Left lobe of liver (tissue), 2 donors: Measurements from ENCODE around the gene TGIF1. TPM values are rescaled to one million over a fixed set of nuclear protein-coding genes. Genes with fewer than 3 reads are reported as not detected.
A peak's percentile ranks its signal among the peaks of the same experiment; 100 is the strongest.
"Not testable (repeated sequence)": the region's sequence is repeated elsewhere in the genome, so short reads cannot be mapped to it uniquely, and the experiment has no call there.

Experiments used
- ATAC-seq: fragments of 200-7000 bp; cut with Tn5 transposase; one replicate; pipeline ENCODE4 v1.9.1; 2020; ENCODE audit warnings: mild to moderate bottlenecking, moderate library complexity
- DNase-seq: peaks from one replicate; pipeline ENCODE4 v3.0.0-alpha.2; 2020; ENCODE audit warnings: low spot score
- total RNA-seq: library from RNA; stranded (reverse); gene quantifications from one replicate; pipeline ENCODE4 v1.2.1, GENCODE V29; 2021
- donor health status: DM: no; HTN: no; CAD: no; lungs with moderate emphysema.
- donor health status: DM: no; HTN: yes; CAD: no.

TGIF1 gene
- total RNA-seq = 14.1 TPM

DNA sequence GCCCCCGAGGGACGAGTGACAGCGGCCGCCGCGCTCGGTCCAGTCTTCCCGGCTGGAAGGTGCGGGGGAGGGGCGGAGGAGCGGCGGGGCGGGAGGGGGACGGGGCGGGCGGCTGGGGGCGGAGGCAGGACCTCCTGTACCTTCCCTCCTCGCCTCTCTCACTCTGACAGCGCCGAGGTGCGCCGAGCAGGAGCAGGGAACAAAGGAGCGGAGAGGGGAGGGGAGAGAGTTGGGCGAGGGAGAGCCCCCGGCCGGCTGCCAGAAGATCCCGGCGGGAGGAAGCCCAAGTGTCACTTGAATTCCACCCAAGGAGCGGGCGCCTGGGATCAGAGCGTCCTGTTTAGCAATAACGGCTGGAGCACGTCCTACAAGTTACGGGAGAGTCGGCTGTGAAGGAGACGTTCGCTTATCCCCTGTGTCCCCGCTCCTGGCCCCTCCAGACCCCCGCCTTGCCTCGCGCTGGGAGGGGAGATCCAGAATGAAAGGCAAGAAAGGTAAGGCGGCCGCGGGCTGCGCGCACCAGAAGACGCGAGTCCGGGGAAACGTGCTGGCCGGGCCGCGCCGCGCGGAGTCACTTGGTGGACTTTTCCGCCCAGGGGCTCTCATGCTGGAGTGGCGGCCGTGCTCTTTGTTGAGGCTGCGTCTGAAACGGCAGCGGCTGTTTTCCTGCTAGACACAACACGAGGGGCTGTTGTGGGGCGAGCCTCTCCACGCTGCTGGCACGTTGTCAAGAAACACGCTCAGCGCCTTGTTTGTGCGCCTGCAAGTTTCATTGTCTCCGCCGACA, at the start of gene TGIF1:
TSS of gene TGIF1 (plus strand) at position 161 of the 787 bp plus-strand sequence. CDS start at position 479, 318 bp downstream.
- ATAC-seq (peak; percentile 44), DNase-seq (peak; percentile 84)

DNA sequence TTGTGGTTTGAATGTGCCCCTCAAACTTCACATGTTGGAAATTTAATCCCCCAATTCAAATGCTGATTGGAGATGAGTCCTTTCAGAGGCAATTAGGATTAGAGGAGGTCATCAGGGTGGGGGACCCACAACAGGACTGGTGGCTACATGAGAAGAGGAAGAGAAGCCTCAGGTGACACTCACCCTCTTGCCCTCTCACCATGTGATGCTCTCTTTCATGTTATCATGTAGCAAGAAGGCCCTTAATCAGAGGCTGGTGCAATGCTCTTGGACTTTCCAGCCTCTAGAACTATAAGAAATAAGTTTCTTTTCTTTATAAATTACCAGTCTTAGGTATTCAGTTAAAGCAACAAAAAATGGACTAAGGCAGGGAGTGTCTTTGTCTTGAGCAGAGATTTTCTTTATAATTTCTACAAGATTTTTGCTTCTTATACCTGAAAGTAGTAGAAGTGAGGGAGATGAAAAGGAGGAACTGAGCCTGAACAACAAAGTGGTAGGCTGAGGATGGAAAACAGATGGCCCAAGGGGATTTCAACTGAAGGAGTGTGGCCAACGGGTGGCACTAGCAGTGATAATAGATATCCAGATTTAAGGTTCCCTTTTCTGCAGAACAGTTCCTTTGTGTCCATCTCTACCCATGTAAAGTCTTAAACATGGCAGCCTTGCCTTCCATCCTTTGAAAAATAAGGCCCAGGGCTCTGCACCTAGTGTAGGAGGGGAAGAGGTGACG, 49.2 kb upstream of the TGIF1 start:
- DNase-seq (no peak), ATAC-seq (no peak)

DNA sequence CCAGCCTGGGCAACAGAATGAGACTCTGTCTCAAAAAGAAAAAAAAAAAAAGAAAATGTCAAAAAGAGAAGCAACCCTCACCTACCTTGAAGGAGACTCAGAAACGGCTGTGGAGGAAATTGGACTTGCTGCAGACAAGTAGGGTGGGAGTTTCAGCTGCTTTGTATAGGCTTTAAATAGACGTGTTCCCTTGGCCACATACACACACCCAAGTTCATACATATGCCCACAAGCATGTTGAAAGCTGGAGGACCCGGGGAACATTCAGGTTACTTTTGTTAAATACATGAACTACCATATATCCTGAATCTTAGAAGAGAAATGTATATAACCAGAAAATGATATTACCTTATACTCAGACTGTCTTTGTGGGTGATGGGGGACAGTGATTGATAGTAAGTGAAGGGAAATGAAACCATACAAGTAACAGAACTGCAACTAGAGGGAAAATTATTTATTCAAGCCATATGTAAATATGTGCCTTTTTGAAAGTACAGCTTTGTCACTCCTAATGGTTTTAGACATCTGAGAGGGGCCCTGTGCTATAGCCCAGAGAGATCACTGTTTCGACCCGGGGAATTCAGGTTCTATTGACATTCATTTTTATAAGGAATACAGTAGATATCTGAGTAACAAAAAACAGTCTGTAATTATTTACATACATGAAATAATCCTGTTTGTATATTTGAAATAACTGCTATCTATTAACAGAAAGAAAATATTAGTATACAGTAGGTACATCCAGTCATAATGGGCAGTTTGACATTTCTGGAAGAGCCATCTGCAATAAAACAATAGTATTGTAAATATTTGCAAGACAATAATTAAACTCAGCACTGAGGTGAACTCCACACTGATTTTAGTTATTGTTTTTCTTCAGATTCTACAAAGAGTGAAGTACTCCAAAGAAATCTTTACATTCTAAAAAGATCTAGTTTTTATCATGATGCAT, 48.0 kb upstream of the TGIF1 start:
- no peak for ATAC-seq
- no peak for DNase-seq

DNA sequence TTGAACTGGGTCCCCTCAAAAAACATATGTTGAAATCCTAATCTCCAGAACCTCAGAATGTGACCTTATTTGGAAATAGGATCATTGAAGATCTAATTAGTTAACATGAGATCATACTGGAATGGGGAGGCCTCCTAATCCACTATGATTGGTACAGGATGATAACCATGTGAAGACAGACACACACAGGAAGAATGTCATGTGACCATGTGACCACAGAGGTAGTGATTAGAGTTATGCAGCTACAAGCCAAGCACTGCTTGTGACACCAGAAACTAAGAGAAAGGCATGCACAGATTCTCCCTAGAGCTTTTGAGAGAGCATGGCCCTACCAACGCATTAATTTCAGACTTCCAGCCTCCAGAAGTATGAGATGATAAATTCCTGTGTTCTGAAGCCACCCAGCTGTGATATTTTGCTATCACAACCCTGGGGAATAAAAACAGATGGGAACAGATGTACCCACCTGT, 47.0 kb upstream of the TGIF1 start:
- no peak for ATAC-seq
- DNase-seq = no peak

DNA sequence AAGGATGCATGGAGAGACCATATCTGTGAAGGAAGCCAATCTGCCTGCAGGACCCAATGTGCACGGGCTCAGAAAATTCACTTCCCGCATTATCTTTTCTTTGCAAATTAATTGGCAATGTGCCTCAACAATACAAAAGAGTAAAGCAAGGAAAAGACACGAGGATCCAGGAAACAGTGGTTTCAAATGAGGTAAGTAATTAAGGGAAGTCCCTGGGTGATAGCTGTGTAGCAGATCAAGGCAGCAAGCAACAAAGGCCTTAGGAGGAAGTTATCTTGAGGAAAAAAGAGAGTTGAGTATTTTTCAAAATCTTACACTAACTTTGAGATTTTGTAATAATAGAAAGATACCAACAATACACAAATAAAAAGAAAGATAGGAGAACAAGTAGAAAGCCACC, 44.3 kb upstream of the TGIF1 start:
- ATAC-seq = peak; percentile 26
- DNase-seq = no peak

DNA sequence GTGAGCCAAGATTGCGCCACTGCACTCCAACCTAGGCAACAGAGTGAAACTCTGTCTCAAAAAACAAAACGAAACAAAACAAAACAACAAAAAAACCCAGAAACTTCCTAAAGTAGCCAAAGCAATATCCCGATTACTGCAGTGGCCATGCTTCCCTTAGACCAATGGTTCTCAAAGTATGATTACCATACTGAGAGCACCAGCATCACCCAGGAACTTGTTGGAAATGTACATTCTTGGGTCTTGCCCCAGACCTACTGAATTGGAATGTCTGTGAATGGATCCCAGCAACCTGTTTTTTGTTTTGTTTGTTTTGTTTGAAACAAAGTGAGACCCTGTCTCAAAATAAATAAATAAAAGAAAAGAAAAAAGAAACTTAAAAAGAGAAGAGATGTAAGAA, 41.9 kb upstream of the TGIF1 start:
- no peak for DNase-seq
- no peak for ATAC-seq

DNA sequence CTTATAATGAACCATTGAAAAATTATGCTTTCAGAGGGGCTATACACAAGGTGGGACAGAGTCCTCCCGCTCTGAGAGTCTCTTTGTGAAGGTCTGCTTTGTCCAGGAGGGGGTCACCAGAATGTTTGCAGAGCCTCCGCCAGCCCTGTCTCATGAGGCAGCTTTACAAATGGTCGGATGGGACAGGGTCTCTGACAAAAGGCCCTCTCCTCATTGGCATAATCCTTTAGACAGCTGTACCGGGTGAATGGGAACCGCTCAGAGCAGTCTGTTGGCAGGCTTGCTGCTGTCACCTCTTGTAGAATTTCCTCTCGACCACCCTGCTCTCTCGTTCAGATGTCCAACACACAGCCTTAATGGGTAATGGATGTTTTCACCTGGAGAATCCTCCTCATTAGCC, 40.2 kb upstream of the TGIF1 start:
- ATAC-seq (no peak), DNase-seq (no peak)

DNA sequence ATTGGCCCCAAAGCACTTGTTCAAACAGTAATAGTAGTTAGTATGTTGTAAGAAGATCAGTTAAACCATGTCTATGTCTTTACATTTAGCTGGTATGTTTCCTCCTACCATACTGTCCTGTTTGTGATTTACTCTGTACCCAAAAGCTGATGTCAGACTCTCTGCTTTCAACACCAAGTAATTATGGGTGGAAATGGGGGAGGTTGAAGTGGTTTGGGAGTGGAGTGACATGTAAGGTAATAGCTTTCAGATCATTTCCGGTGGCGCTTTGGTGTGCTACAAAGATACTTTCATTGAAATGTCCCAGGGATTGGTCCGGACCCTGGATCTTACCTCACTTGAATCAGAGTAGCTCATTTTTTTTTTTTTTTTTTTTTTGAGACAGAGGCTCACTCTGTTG, 39.7 kb upstream of the TGIF1 start:
- ATAC-seq (no peak), DNase-seq (no peak)

DNA sequence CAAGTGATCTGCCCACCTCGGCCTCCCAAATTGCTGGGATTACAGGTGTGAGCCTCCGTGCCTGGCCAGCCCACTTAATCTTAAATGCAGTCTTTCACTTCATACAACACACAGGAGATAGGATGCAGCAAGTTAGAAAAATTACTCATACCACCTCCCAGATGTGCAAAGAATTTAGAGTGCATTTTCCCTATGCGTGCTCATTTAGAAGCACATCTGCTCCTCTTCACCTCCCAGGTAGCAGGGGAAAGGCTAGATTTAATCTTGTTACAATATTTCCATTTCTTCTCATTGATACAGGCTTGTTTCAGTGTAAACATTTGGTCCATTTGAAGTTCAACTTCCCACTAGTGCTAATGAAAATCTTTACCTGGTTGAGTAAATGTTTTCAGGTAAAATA, 39.1 kb upstream of the TGIF1 start:
- DNase-seq, ATAC-seq: not testable (repeated sequence)

DNA sequence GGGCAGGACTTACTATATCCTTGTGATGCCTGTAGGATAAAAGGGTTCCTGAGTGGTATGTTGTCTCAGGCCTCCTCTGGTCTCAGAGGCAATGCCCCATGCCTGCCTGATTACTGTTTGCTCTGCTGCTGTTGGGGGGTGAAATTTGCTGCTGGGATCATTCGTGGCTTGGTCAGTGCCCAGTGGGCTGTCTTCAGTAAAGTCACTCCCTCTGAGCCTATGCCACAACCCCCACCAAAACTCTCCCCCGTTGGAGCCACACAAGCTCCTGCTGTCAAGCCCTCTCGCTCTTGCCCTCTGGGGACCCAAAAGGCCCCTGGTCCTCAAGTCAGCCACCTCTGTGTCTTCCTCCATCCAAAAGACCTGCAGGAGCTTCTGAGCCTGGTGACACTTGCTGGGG, 38.6 kb upstream of the TGIF1 start:
- no peak for DNase-seq
- ATAC-seq = no peak

DNA sequence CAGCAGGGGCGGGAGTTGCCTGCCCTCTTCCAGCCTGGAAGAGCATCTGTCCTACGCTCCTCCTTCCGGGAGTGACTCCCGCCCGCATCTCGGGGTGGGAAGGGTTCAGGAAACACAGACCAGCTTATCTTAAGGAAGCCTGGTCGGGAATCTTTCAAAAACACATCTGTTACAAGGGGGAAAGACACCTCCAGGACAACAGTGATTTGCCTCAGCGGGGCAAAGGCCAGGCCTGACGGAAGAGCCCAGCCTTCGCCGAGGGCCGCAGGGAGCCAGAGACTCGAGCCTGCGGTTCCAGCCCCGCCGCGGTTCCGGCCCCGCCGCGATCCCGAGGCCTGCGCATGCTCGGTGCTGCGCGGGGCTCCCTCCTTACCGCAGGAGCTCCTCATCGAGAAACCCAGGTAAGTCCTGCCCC, 38.1 kb upstream of the TGIF1 start:
- DNase-seq = no peak

DNA sequence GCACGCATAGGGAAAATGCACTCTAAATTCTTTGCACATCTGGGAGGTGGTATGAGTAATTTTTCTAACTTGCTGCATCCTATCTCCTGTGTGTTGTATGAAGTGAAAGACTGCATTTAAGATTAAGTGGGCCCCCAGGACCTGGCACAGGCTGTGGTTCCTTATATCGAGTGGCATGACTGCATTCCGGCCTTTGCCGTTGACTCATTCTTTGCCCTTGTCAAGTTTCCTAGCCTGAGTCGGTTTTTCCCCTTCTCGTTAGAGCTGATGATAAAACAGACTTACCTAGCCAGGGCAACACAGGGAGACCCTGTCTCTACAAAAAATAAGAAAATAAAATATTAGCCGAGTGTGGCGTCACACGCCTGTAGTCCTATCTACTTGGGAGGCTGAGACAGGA, 37.4 kb upstream of the TGIF1 start:
- not testable (repeated sequence) for ATAC-seq

More for the DNA sequence above, 38.1 kb upstream of the TGIF1 start:
- ATAC-seq = peak; percentile 71

DNA sequence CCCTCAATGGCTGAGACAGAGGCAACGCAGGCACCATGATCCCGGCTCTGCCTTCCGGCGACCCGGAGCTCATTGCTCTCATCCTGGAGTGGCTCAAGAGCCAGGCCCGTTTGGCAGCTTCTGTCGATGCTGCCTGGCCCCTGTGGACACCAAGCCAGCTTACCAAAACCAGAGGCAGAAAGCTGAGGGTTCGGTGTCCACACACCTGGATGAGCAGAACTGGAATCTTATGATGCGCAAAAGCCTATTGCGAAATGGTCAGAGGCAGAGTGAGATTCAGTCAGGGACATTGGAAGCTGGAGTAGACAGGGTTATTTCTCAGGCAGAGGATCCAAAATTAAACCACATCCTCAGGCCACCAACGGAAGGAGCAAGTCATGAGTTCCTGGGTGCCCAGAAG, 34.9 kb upstream of the TGIF1 start:
- DNase-seq = no peak
- no peak for ATAC-seq

More for the DNA sequence above, 37.4 kb upstream of the TGIF1 start:
- not testable (repeated sequence) for DNase-seq

DNA sequence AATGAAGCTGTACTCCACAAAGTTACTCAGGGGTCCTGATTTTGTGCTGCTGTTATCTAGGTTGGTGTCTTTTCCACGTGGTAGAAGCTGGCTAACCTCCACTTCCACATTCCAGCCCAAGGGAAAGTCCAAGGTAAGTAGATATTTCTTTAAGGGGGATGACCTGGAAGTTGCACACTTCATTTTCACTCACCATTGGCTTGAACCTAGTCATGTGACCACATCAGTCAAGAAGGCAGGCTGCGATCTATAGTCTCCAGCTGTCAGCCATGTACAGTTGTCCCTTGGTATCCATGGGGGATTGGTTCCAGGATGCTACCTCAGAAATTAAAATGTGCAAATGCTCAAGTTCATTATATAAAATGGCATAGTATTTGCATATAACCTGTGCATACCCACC, 31.9 kb upstream of the TGIF1 start:
- ATAC-seq (no peak), DNase-seq (no peak)

DNA sequence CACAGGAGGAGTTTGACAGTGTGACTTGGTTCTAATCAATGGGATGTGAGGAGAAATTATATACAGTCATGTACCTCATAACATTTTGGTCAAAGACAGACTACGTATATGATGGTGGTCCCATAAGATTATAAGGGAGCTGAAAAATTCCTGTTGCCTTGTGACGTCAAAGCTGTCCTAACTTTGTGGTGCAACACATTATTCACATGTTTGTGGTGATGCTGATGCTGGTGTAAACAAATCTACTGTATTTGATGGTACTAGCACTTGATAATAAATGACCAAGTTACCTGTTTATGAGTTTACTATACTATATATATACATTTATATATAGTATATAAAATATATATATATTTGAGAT, 29.1 kb upstream of the TGIF1 start:
- ATAC-seq = no peak
- no peak for DNase-seq

DNA sequence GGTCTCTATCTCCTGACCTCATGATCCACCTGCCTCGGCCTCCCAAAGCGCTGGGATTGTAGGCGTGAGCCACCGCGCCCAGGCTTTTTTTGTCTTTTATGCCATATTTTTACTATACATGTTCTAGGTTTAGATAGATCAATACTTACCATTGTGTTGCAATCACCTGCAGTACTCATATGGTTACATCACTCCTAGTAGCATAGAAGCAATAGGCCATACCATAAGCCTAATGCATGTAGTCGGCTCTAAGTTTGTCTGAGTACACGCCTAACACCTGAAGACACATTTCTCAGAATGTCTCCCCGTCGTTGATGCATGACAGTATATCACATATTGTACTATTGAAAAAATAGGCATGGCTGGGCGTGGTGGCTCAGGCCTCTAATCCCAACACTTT, 27.1 kb upstream of the TGIF1 start:
- no peak for ATAC-seq
- DNase-seq = no peak

DNA sequence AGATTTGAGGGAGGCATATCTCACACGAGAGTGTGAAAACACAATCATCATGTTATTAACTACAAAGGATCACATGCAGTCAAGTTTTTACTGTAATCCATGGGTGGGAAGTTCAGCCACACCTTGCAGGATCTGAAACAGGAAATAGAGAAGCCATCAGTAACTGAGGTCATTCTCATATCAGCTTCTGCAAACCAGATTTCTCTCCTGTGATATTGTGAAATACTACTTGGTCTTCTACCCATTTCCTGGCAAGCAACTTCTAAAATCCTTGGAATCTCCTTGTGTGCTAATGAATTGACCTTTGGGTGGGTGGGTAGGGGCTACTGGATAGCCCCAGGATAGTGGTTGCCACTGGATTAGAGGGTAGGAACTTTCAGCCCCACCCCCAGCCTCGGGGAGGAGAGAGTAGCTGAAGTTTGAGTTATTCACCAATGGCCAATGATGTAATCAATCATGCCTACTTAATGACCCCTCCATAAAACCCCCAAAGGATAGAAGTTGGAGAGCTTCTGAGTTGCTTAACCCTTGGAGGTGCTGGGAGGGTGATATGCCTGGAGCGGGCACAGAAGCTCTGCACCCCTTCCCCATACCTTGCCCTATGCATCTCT, 25.6 kb upstream of the TGIF1 start:
- ATAC-seq (no peak), DNase-seq (no peak)

DNA sequence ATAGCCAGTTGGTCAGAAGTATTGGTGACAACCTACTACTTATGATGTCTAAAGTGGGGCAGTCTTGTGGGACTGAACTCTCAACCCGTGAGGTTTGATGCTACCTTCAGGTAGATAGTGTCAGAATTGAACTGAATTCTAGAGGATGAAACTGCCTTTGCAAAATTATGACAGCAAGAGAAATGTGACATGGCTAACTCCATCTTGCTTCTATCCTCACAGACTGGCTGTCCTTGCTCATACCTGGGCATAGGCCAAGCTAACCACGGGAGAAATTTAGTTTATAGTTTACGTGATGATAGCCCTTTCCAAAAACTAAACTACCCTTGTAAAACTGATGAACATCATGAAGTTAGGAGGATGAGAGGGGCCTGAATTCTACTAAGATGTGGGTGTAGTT, 24.9 kb upstream of the TGIF1 start:
- DNase-seq = no peak
- ATAC-seq = no peak

DNA sequence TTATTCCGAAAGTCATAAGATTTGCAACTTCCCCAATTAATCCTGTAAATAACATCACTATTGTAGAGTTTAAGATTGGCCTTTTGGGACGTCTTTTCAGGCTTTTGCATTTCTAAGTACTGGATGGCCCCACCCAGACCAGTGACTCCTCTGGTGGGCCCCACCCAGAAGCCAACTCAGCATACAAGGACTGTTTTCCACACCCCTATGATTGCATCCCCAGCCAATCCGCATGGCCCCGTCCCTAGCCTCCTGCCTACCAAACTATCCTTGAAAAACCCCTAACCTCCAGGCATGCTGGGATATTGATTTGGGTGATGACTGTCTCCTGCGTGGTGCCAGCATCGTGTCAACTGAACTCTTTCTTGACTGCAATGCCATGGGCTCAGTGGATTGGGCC, 24.5 kb upstream of the TGIF1 start:
- DNase-seq = no peak
- ATAC-seq = no peak

DNA sequence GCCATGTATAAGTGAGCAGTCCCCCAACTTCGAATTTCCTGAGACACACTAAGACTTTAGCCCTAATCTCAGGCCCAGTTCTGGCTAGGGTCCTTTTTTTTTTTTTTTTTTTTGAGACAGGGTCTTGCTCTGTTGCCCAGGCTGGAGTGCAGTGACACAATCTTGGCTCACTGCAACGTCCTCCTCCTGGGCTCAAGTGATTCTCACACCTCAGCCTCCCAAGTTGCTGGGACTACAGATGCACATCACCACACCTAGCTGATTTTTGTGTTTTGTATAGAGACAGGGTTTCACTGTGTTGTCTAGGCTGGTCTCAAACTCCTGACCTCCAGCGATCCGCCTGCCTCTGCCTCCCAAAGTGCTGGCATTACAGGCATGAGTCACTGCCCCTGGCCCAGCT, 23.9 kb upstream of the TGIF1 start:
- no peak for DNase-seq
- no peak for ATAC-seq

DNA sequence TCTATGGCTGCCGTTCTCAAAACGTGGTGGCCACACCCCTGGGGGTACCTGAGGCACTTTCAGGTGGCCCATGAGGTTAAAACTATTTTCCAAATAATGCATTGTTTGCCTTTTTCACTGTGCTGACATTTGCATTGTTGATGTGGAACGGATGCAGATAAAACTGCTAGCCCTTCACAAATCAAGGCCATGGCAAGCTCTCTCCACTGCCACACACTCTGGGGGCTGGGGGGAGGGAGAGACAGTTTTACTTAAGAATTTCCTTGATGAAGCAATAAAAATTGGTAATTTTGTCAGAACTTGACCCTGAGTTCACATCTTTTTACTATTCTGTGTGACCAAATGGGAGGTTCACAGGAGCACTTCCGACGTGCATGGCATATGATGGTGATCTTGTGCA, 22.0 kb upstream of the TGIF1 start:
- DNase-seq (no peak), ATAC-seq (no peak)
